Measurements from ENCODE around the gene MICAL3. TPM values are rescaled to one million over a fixed set of nuclear protein-coding genes. Genes with fewer than 3 reads are reported as not detected.

MICAL3 gene
- total RNA-seq, 1 experiment from 2014 or later = 47.1 TPM

- Histone ChIP-seq H3K36me3 (ENCODE audit: control insufficient read depth, insufficient read depth, low read length) (no peaks in the 10 kb centered on the region), H3K27ac (ENCODE audit: low read length) (no peak overlapping the region), H3K27me3 (ENCODE audit: control insufficient read depth, insufficient read depth, low read length) (no peaks in the 10 kb centered on the region), H3K4me3 (ENCODE audit: low read depth in 2 of 2, low read length in 2 of 2) (no peak overlapping the region), H3K9me3 (ENCODE audit: control insufficient read depth, insufficient read depth, low read depth, low read length) (no peaks in the 10 kb centered on the region), H3K4me1 (ENCODE audit: control insufficient read depth, insufficient read depth, low read length) (peaks cover 34% of the 10 kb centered on the region)
- no peak for ATAC-seq
- in situ Hi-C loops (cut with HindIII; ENCODE audit: low pct_unique_long_range_greater_than_20kb, low sequenced_read_pairs) (no loop called here), intact Hi-C loops (cut with micrococcal nuclease; ENCODE audit: unreplicated experiment) (no loop called here)
- CTCF ChIA-PET = no interaction called here
- TF ChIP-seq SIN3A (IDR thresholded peaks at IDR 0.05; ENCODE audit: borderline replicate concordance, insufficient read depth, low read depth, low read length) = no peak
- TF ChIP-seq TCF7L2 (IDR thresholded peaks at IDR 0.05; ENCODE audit: low read depth, low read length) = no peak
- TF ChIP-seq, protein P1, sequence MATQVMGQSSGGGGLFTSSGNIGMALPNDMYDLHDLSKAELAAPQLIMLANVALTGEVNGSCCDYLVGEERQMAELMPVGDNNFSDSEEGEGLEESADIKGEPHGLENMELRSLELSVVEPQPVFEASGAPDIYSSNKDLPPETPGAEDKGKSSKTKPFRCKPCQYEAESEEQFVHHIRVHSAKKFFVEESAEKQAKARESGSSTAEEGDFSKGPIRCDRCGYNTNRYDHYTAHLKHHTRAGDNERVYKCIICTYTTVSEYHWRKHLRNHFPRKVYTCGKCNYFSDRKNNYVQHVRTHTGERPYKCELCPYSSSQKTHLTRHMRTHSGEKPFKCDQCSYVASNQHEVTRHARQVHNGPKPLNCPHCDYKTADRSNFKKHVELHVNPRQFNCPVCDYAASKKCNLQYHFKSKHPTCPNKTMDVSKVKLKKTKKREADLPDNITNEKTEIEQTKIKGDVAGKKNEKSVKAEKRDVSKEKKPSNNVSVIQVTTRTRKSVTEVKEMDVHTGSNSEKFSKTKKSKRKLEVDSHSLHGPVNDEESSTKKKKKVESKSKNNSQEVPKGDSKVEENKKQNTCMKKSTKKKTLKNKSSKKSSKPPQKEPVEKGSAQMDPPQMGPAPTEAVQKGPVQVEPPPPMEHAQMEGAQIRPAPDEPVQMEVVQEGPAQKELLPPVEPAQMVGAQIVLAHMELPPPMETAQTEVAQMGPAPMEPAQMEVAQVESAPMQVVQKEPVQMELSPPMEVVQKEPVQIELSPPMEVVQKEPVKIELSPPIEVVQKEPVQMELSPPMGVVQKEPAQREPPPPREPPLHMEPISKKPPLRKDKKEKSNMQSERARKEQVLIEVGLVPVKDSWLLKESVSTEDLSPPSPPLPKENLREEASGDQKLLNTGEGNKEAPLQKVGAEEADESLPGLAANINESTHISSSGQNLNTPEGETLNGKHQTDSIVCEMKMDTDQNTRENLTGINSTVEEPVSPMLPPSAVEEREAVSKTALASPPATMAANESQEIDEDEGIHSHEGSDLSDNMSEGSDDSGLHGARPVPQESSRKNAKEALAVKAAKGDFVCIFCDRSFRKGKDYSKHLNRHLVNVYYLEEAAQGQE (IDR thresholded peaks at IDR 0.05; ENCODE audit: insufficient read depth in 1 of 2, low read depth in 2 of 2, low read length in 1 of 2) = no peak
- no peak for TF ChIP-seq POLR2AphosphoS5 (IDR thresholded peaks at IDR 0.05; ENCODE audit: low read depth, low read length)
- TF ChIP-seq CTCF (IDR thresholded peaks at IDR 0.05) = no peak
- POLR2A ChIA-PET = no interaction called here
- BruUV-seq (replicated peaks) = no TSS peak
- DNase-seq (ENCODE audit: low read depth, low spot score) = no peak
Observed at GRCh38 chr22:17746916-17747315, 277.4 kb downstream of the MICAL3 start.

DNA sequence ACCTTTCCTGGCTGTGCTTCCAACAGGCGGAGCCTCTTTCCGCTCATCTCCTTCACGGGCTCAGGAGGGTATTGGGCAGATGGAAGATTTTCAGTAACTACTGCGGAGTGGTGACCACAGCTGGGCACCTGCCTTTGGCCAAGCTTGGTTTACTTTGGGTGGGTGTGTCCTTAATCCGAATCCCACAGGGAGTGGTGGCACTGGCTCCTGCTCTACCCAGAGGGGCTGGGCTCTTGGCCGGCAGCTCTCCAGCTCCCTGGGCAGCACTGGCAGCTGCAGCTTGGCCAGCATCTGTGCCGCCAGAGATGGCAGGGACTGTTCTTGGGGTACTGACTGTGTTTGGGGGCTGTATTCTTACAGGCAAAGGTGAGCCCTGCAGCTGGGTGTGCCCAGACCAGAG is 279.9 kb downstream of the MICAL3 start:
- ATAC-seq (peak; percentile 52), DNase-seq (ENCODE audit: low read depth, low spot score) (no peak)
- Histone ChIP-seq H3K27me3 (ENCODE audit: control insufficient read depth, insufficient read depth, low read length) (no peaks in the 10 kb centered on the region), H3K4me3 (ENCODE audit: low read depth in 2 of 2, low read length in 2 of 2) (peak overlapping the region in 1 of 2 experiments; percentile 13; a peak in 1 of 4 replicates), H3K4me1 (ENCODE audit: control insufficient read depth, insufficient read depth, low read length) (peaks cover 32% of the 10 kb centered on the region), H3K27ac (ENCODE audit: low read length) (peak overlapping the region; percentile 57), H3K36me3 (ENCODE audit: control insufficient read depth, insufficient read depth, low read length) (no peaks in the 10 kb centered on the region), H3K9me3 (ENCODE audit: control insufficient read depth, insufficient read depth, low read depth, low read length) (no peaks in the 10 kb centered on the region)
- intact Hi-C loops (cut with micrococcal nuclease; ENCODE audit: unreplicated experiment) (loop anchor here (5.0 kb wide), 1 partner anchor 38 kb away; no protein-coding TSS in a partner anchor), in situ Hi-C loops (cut with HindIII; ENCODE audit: low pct_unique_long_range_greater_than_20kb, low sequenced_read_pairs) (no loop called here)
- ChIA-PET POLR2A (interaction anchor here (0.6 kb wide), 1 partner anchor 333 kb away, joined by 3 read pairs; no protein-coding TSS in a partner anchor), CTCF (interaction anchor here (1.0 to 1.1 kb wide), 2 partner anchors 41 to 332 kb away, joined by 4 to 9 read pairs; no protein-coding TSS in a partner anchor)
- TF ChIP-seq, protein P1 (IDR thresholded peaks at IDR 0.05; ENCODE audit: insufficient read depth in 1 of 2, low read depth in 2 of 2, low read length in 1 of 2) = no peak
- no peak for TF ChIP-seq SIN3A (IDR thresholded peaks at IDR 0.05; ENCODE audit: borderline replicate concordance, insufficient read depth, low read depth, low read length)
- no peak for TF ChIP-seq POLR2AphosphoS5 (IDR thresholded peaks at IDR 0.05; ENCODE audit: low read depth, low read length)
- TF ChIP-seq TCF7L2 (IDR thresholded peaks at IDR 0.05; ENCODE audit: low read depth, low read length) = no peak
- no peak for TF ChIP-seq CTCF (IDR thresholded peaks at IDR 0.05)
- no TSS peak for BruUV-seq (replicated peaks)

Data from Panc1 (cell line).